HepG2 (cell line): ENCODE results near the gene CDH12.
"Not testable (repeated sequence)": the region's sequence is repeated elsewhere in the genome, so short reads cannot be mapped to it uniquely, and the experiment has no call there.

Experiments
- HOXA9 ChIP-seq: sonication (generic); formaldehyde crosslinking; IDR thresholded peaks from 2 replicates; pipeline ENCODE4 v1.8.1; 2022; ENCODE audit warnings: missing genetic modification reagents, mild to moderate bottlenecking, moderate library complexity, borderline replicate concordance
- MAFK ChIP-seq, 2 experiments: IDR thresholded peaks in 1 of 2; conservative IDR thresholded peaks in 1 of 2; 2 replicates each; pipeline ENCODE4 v1.6.1; 2011; ENCODE audit warnings: improper control_type of control experiment in 2 of 2, low read length in 2 of 2
- POLR2A ChIP-seq, 2 experiments: IDR thresholded peaks; 2 replicates each; pipeline ENCODE4 v1.6.1; 2011; ENCODE audit warnings: low read depth in 2 of 2, low read length in 2 of 2, mild to moderate bottlenecking in 1 of 2, moderate library complexity in 1 of 2; ENCODE audit not compliant: insufficient read depth in 1 of 2
- RERE ChIP-seq: IDR thresholded peaks from 2 replicates; pipeline ENCODE4 v1.6.1; 2016; ENCODE audit warnings: low read depth, missing genetic modification reagents, missing compliant biosample characterization
- TBX2 ChIP-seq: sonication (generic); formaldehyde crosslinking; IDR thresholded peaks from 2 replicates; pipeline ENCODE4 v1.5.0; 2020; ENCODE audit warnings: missing genetic modification reagents, mild to moderate bottlenecking, borderline replicate concordance
- ZHX1 ChIP-seq: sonication (generic); formaldehyde crosslinking; IDR thresholded peaks from 2 replicates; pipeline ENCODE4 v1.8.1; 2022; ENCODE audit warnings: low read depth, mild to moderate bottlenecking, missing genetic modification reagents
- ZNF333 ChIP-seq: sonication (generic); formaldehyde crosslinking; IDR thresholded peaks from 2 replicates; pipeline ENCODE4 v1.4.0; 2020; ENCODE audit warnings: mild to moderate bottlenecking, missing genetic modification reagents, borderline replicate concordance
- ZNF354B ChIP-seq: sonication (generic); formaldehyde crosslinking; IDR thresholded peaks from 2 replicates; pipeline ENCODE4 v1.8.0; 2022; ENCODE audit warnings: mild to moderate bottlenecking, missing genetic modification reagents
- ZNF570 ChIP-seq: sonication (generic); formaldehyde crosslinking; IDR thresholded peaks from 2 replicates; pipeline ENCODE4 v1.4.0; 2020; ENCODE audit warnings: mild to moderate bottlenecking, missing genetic modification reagents, borderline replicate concordance

- TF ChIP-seq POLR2A (IDR thresholded peaks at IDR 0.05; ENCODE audit: insufficient read depth in 1 of 2, low read depth in 2 of 2, low read length in 2 of 2); ZHX1 (CRISPR knock-in tag); RERE (CRISPR knock-in tag); TBX2; ZNF333 (CRISPR knock-in tag); ZNF570 (CRISPR knock-in tag); MAFK (conservative IDR thresholded peaks at IDR 0.05 in 1 of 2, IDR thresholded peaks at IDR 0.05 in 1 of 2; ENCODE audit: low read length in 2 of 2); HOXA9; ZNF354B (CRISPR knock-in tag): not testable (repeated sequence)
Measured at GRCh38 chr5:22858911-22859310, 5.8 kb upstream of the CDH12 start.
